ENCODE data around the gene CORO1C.
"Not testable (repeated sequence)": the region's sequence is repeated elsewhere in the genome, so short reads cannot be mapped to it uniquely, and the experiment has no call there.

CORO1C gene

GRCh38 chr12:108633081-108633533 is 98.2 kb downstream of the CORO1C start:
- H3K4me2 ChIP-seq (ENCODE audit: low read length): no peak overlapping the region
- no peaks in the 10 kb centered on the region for H3K9me3 ChIP-seq (replicated peaks; ENCODE audit: low read length)
- H3K4me1 ChIP-seq (ENCODE audit: control insufficient read depth, insufficient read depth, low read length): peaks cover 58% of the 10 kb centered on the region
- no peak overlapping the region for H3K4me3 ChIP-seq (ENCODE audit: low read length)
- no peaks in the 10 kb centered on the region for H3K27me3 ChIP-seq (ENCODE audit: control insufficient read depth, insufficient read depth, low read length)
- H3K9ac ChIP-seq (ENCODE audit: low read depth, low read length): no peak overlapping the region
- no peaks in the 10 kb centered on the region for H3K36me3 ChIP-seq (ENCODE audit: insufficient read depth, low read length)

DNA sequence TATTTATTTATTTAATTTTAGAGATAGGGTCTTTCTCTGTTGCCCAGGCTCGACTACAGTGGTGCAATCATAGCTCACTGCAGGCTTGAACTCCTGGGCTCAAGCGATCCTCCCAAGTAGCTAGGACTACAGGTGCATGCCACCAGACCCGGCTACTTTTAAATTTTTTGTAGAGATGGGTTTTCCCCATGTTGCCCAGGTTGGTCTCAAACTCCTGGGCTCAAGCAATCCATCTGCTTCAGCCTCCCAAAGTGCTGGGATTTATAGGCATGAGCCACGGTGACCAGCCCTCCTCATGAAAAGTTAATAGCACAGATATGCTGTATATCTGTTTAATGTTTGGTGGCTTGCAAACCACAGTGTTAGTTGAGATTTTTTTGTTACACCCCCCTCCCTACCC is 100.1 kb downstream of the CORO1C start:
- not testable (repeated sequence) for H3K27me3 ChIP-seq (ENCODE audit: control insufficient read depth, insufficient read depth, low read length); H3K4me2 ChIP-seq (ENCODE audit: low read length); H3K36me3 ChIP-seq (ENCODE audit: insufficient read depth, low read length); H3K9ac ChIP-seq (ENCODE audit: low read depth, low read length); H3K9me3 ChIP-seq (replicated peaks; ENCODE audit: low read length); H3K4me3 ChIP-seq (ENCODE audit: low read length)
- peaks cover 60% of the 10 kb centered on the region for H3K4me1 ChIP-seq (ENCODE audit: control insufficient read depth, insufficient read depth, low read length)

GRCh38 chr12:108630481-108631207 is 100.7 kb downstream of the CORO1C start:
- no peaks in the 10 kb centered on the region for H3K27me3 ChIP-seq (ENCODE audit: control insufficient read depth, insufficient read depth, low read length)
- no peak overlapping the region for H3K4me3 ChIP-seq (ENCODE audit: low read length)
- peak overlapping the region; percentile 44 for H3K9ac ChIP-seq (ENCODE audit: low read depth, low read length)
- no peaks in the 10 kb centered on the region for H3K9me3 ChIP-seq (replicated peaks; ENCODE audit: low read length)
- peaks cover 58% of the 10 kb centered on the region for H3K4me1 ChIP-seq (ENCODE audit: control insufficient read depth, insufficient read depth, low read length)
- no peaks in the 10 kb centered on the region for H3K36me3 ChIP-seq (ENCODE audit: insufficient read depth, low read length)
- H3K4me2 ChIP-seq (ENCODE audit: low read length): peak overlapping the region; percentile 15

DNA sequence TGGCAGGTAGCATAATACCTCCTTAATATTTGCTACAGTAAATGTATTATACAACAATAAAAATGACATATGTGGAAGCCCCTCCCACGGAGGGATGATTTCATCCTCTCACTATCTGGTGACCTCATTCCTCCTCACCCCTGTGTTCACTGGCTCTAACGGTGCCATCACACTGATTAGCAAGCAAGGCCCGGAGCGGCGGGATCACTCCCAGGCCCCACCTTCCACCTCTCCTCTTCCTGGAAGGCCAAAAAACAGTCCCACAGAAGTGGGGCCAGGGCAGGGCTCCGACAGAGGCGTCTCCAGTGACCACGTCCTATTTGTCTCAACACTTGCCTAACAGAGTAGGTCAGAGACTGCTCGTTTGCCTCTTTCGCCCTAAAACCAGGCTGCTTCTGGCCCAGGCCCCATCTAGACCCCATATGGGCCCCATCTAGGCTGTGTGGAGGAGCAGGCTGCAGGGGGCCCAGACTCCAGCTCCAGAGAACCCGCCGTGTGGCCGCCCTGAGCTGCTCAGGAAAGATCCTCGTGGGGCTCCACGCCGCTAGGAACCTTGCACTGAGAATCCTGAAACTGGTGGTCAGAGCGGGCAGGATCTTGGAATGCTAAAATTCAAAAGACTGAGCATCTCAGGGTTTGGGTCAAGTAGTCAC is 101.4 kb downstream of the CORO1C start:
- Histone ChIP-seq H3K36me3 (ENCODE audit: insufficient read depth, low read length) (no peaks in the 10 kb centered on the region), H3K9me3 (replicated peaks; ENCODE audit: low read length) (no peaks in the 10 kb centered on the region), H3K4me3 (ENCODE audit: low read length) (no peak overlapping the region), H3K4me1 (ENCODE audit: control insufficient read depth, insufficient read depth, low read length) (peaks cover 51% of the 10 kb centered on the region), H3K27me3 (ENCODE audit: control insufficient read depth, insufficient read depth, low read length) (no peaks in the 10 kb centered on the region), H3K4me2 (ENCODE audit: low read length) (peak overlapping the region; percentile 15), H3K9ac (ENCODE audit: low read depth, low read length) (peak overlapping the region; percentile 44)

GRCh38 chr12:108629151-108629550 is 102.2 kb downstream of the CORO1C start:
- H3K9me3 ChIP-seq (replicated peaks; ENCODE audit: low read length): no peaks in the 10 kb centered on the region
- peak overlapping the region; percentile 64 for H3K4me2 ChIP-seq (ENCODE audit: low read length)
- H3K4me3 ChIP-seq (ENCODE audit: low read length): no peak overlapping the region
- no peaks in the 10 kb centered on the region for H3K27me3 ChIP-seq (ENCODE audit: control insufficient read depth, insufficient read depth, low read length)
- no peaks in the 10 kb centered on the region for H3K36me3 ChIP-seq (ENCODE audit: insufficient read depth, low read length)
- H3K4me1 ChIP-seq (ENCODE audit: control insufficient read depth, insufficient read depth, low read length): peaks cover 45% of the 10 kb centered on the region
- H3K9ac ChIP-seq (ENCODE audit: low read depth, low read length): peak overlapping the region; percentile 24

- Histone ChIP-seq H3K4me1 (ENCODE audit: control insufficient read depth, insufficient read depth, low read length) (peaks cover 42% of the 10 kb centered on the region), H3K4me2 (ENCODE audit: low read length) (no peak overlapping the region), H3K36me3 (ENCODE audit: insufficient read depth, low read length) (peaks cover 8% of the 10 kb centered on the region), H3K9me3 (replicated peaks; ENCODE audit: low read length) (no peaks in the 10 kb centered on the region), H3K4me3 (ENCODE audit: low read length) (no peak overlapping the region), H3K9ac (ENCODE audit: low read depth, low read length) (no peak overlapping the region), H3K27me3 (ENCODE audit: control insufficient read depth, insufficient read depth, low read length) (no peaks in the 10 kb centered on the region)
Measured at GRCh38 chr12:108627134-108627920, 104.0 kb downstream of the CORO1C start.

DNA sequence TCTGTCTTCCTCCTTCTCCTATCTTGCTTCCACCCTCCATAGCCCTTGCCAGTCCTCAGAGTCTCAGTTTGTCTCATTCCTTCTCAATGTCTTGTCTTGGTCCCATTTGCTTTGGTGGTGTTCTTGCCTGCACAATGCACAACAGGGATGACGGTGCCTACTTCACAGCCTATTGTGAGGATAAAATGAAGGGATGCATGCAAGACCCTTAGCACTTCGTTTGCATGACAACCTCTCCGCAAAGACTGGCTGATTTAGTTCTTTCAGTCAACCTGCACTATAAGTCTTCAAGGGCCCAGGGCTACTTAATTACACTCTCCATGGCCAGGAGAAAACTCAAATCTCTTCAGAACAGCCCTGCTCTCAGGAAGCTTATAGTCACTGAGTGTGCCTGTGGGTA is 106.1 kb downstream of the CORO1C start:
- Histone ChIP-seq H3K9ac (ENCODE audit: low read depth, low read length) (no peak overlapping the region), H3K9me3 (replicated peaks; ENCODE audit: low read length) (no peaks in the 10 kb centered on the region), H3K4me3 (ENCODE audit: low read length) (no peak overlapping the region), H3K36me3 (ENCODE audit: insufficient read depth, low read length) (peaks cover 8% of the 10 kb centered on the region), H3K4me2 (ENCODE audit: low read length) (no peak overlapping the region), H3K4me1 (ENCODE audit: control insufficient read depth, insufficient read depth, low read length) (peaks cover 27% of the 10 kb centered on the region), H3K27me3 (ENCODE audit: control insufficient read depth, insufficient read depth, low read length) (no peaks in the 10 kb centered on the region)

- no peaks in the 10 kb centered on the region for H3K27me3 ChIP-seq (ENCODE audit: control insufficient read depth, insufficient read depth, low read length)
- H3K4me3 ChIP-seq (ENCODE audit: low read length): no peak overlapping the region
- no peak overlapping the region for H3K9ac ChIP-seq (ENCODE audit: low read depth, low read length)
- H3K4me1 ChIP-seq (ENCODE audit: control insufficient read depth, insufficient read depth, low read length): peaks cover 11% of the 10 kb centered on the region
- H3K9me3 ChIP-seq (replicated peaks; ENCODE audit: low read length): no peaks in the 10 kb centered on the region
- no peak overlapping the region for H3K4me2 ChIP-seq (ENCODE audit: low read length)
- H3K36me3 ChIP-seq (ENCODE audit: insufficient read depth, low read length): peaks cover 8% of the 10 kb centered on the region
Measured at GRCh38 chr12:108623577-108623976, 107.7 kb downstream of the CORO1C start.

- Histone ChIP-seq H3K4me1 (ENCODE audit: control insufficient read depth, insufficient read depth, low read length) (peaks cover 5% of the 10 kb centered on the region), H3K9me3 (replicated peaks; ENCODE audit: low read length) (no peaks in the 10 kb centered on the region), H3K9ac (ENCODE audit: low read depth, low read length) (no peak overlapping the region), H3K4me2 (ENCODE audit: low read length) (no peak overlapping the region), H3K36me3 (ENCODE audit: insufficient read depth, low read length) (peaks cover 8% of the 10 kb centered on the region), H3K27me3 (ENCODE audit: control insufficient read depth, insufficient read depth, low read length) (no peaks in the 10 kb centered on the region), H3K4me3 (ENCODE audit: low read length) (no peak overlapping the region)
Measured at GRCh38 chr12:108622921-108623514, 108.3 kb downstream of the CORO1C start.

- no peak overlapping the region for H3K4me2 ChIP-seq (ENCODE audit: low read length)
- H3K4me3 ChIP-seq (ENCODE audit: low read length): no peak overlapping the region
- no peak overlapping the region for H3K9ac ChIP-seq (ENCODE audit: low read depth, low read length)
- no peaks in the 10 kb centered on the region for H3K9me3 ChIP-seq (replicated peaks; ENCODE audit: low read length)
- peaks cover 8% of the 10 kb centered on the region for H3K36me3 ChIP-seq (ENCODE audit: insufficient read depth, low read length)
- no peaks in the 10 kb centered on the region for H3K27me3 ChIP-seq (ENCODE audit: control insufficient read depth, insufficient read depth, low read length)
- H3K4me1 ChIP-seq (ENCODE audit: control insufficient read depth, insufficient read depth, low read length): peaks cover 4% of the 10 kb centered on the region
Measured at GRCh38 chr12:108622421-108622820, 108.9 kb downstream of the CORO1C start.

- Histone ChIP-seq H3K36me3 (ENCODE audit: insufficient read depth, low read length) (peaks cover 8% of the 10 kb centered on the region), H3K4me2 (ENCODE audit: low read length) (no peak overlapping the region), H3K27me3 (ENCODE audit: control insufficient read depth, insufficient read depth, low read length) (no peaks in the 10 kb centered on the region), H3K4me1 (ENCODE audit: control insufficient read depth, insufficient read depth, low read length) (peaks cover 13% of the 10 kb centered on the region), H3K9me3 (replicated peaks; ENCODE audit: low read length) (no peaks in the 10 kb centered on the region), H3K4me3 (ENCODE audit: low read length) (no peak overlapping the region), H3K9ac (ENCODE audit: low read depth, low read length) (no peak overlapping the region)
Measured at GRCh38 chr12:108621161-108621560, 110.2 kb downstream of the CORO1C start.

Measured in skeletal muscle satellite cell (primary cell).